RWPE1 (cell line): ENCODE measurements around the gene SP4.
A peak's percentile ranks its signal among the peaks of the same experiment; 100 is the strongest.

Experiments used
- CTCF ChIA-PET: fragments of 350-600 bp; sonication (Branson Sonifier 250); formaldehyde crosslinking; extraction: SDS; loops from one replicate; lab custom pipeline; 2021; lab: Yijun Ruan, JAX
- POLR2A ChIA-PET: fragments of 400-600 bp; formaldehyde crosslinking; extraction: SDS; loops from one replicate; lab custom pipeline; 2020; ENCODE audit warnings: antibody characterized with exemption; ENCODE audit not compliant: low non-redundant PET; lab: Yijun Ruan, JAX
- DNase-seq: peaks from one replicate; pipeline ENCODE4 v3.0.0; 2012; ENCODE audit warnings: low spot score
- H3K27ac ChIP-seq: fragments of 450-650 bp; 2 replicates; pipeline ENCODE4 v1.5.1; 2017
- CTCF ChIP-seq: fragments of 450-650 bp; conservative IDR thresholded peaks from 2 replicates; pipeline ENCODE4 v1.5.1; 2017; ENCODE audit warnings: low read depth, mild to moderate bottlenecking

The SP4 gene

GRCh38 chr7:21425290-21425689, 2.6 kb upstream of the SP4 start:
- no peak for TF ChIP-seq CTCF
- ChIA-PET POLR2A (interaction anchor here (0.7 kb wide), 1 partner anchor 22 kb away, joined by 5 read pairs; no protein-coding TSS in a partner anchor), CTCF (interaction anchor here (0.6 to 0.9 kb wide), 2 partner anchors 41 to 344 kb away, joined by 3 to 4 read pairs; no protein-coding TSS in a partner anchor)
- DNase-seq = no peak
- no peak overlapping the region for H3K27ac ChIP-seq

DNA sequence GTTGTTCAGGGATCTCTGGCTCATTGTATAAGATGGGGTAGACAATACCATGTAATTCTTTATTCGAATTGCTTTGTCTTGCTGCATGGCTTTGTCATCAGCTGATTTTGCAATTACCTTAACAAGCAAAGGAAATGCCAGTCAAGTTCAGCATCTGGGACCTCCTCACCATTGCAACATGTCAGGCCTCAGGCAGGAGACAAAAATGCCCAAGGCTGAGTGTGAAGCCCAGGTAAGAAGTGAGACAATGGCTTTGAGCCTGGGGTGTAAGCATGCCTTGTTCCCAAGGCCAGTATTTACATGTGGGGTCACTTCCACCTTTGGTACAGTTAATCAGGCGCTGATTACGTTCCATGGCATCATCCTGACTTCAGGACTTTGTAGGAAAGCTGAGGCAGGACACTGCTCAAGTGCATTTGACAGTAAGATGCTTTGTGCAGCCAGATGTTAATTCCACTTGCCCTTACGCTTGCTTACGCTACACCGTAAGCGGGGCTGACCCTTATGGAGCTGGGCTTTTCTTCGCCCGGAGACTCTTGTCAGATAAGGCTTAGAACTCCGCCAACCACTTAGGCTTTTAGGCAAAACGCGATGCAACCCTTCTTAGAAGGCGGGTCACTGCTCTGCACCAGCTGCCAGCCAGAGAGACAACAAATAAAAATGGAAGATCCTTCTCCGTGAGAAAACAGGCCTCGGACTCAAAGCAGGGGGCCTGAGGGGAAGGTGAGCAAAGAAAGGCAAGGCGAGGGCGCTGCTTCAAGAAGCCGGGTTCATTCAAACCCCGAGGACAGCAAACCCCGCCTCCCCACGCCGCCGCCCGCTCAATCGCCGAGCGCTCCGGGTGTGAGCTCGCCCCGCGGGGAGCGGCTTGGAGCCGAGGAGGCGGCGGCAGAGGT, 1.3 kb upstream of the SP4 start:
- CTCF ChIA-PET = interaction anchor here (1.0 kb wide), 1 partner anchor 12 kb away, joined by 3 read pairs; no protein-coding TSS in a partner anchor
- no peak for TF ChIP-seq CTCF
- DNase-seq = no peak
- POLR2A ChIA-PET = no interaction called here
- H3K27ac ChIP-seq = peak overlapping the region; percentile 93

- CTCF ChIA-PET = interaction anchor here (0.6 kb wide), 1 partner anchor 38 kb away, joined by 3 read pairs; no protein-coding TSS in a partner anchor
- no peak for TF ChIP-seq CTCF
- DNase-seq = peak; percentile 98
- POLR2A ChIA-PET = no interaction called here
- H3K27ac ChIP-seq = peak overlapping the region; percentile 93
Observed at GRCh38 chr7:21427182-21427870, 557 bp upstream of the SP4 start.

GRCh38 chr7:21428659-21428941, 717 bp downstream of the SP4 start:
- no peak for DNase-seq
- peak overlapping the region; percentile 93 for H3K27ac ChIP-seq
- CTCF ChIA-PET = no interaction called here
- no peak for TF ChIP-seq CTCF
- POLR2A ChIA-PET = no interaction called here

DNA sequence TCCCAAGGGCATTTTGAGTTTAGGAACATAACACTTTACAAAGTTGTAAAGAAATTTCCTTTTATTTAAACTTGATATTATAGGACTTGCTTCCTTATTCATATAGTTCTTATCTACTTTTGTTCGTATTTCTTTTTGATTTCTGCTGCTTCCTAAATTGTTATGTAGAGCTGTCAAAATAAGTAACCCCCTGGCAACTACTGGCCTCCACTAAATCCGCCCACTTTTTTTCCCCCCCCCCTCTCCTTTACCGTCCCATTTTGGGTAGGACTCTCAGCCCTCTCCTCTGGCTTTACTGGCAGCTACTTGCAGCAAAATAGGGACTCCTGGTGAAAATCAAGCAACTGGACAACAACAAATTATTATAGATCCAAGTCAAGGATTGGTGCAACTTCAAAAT, 1.1 kb downstream of the SP4 start:
- H3K27ac ChIP-seq = no peak overlapping the region
- ChIA-PET CTCF (no interaction called here), POLR2A (no interaction called here)
- no peak for TF ChIP-seq CTCF
- no peak for DNase-seq

DNA sequence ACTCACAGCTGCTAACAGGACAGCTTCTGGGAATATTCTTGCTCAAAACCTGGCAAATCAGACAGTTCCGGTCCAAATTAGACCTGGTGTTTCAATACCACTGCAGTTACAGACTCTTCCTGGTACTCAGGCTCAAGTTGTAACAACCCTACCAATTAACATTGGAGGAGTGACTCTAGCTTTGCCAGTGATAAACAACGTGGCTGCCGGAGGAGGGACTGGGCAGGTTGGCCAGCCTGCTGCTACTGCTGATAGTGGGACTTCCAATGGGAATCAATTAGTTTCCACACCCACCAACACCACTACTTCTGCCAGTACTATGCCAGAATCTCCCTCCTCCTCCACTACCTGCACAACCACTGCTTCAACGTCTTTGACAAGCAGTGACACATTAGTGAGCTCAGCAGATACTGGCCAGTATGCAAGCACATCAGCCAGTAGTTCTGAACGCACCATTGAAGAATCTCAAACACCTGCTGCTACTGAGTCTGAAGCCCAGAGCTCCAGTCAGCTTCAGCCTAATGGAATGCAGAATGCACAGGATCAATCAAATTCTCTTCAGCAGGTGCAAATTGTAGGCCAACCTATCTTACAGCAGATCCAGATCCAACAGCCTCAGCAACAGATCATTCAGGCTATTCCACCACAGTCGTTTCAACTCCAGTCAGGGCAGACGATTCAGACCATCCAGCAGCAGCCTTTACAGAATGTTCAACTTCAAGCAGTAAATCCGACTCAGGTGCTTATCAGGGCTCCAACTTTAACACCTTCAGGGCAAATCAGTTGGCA, 2.1 kb downstream of the SP4 start:
- ChIA-PET CTCF (no interaction called here), POLR2A (no interaction called here)
- DNase-seq = no peak
- no peak for TF ChIP-seq CTCF
- no peak overlapping the region for H3K27ac ChIP-seq
